HepG2 (cell line): Measurements from ENCODE around the gene PRKRIP1. TPM values are rescaled to one million over a fixed set of nuclear protein-coding genes. Genes with fewer than 3 reads are reported as not detected.

ENCODE experiments used
- ATAC-seq: fragments of 200-7000 bp; cut with Tn5 transposase; 3 replicates; pipeline ENCODE4 v1.9.1; 2020; ENCODE audit warnings: mild to moderate bottlenecking, moderate library complexity
- BruUV-seq: library from RNA; stranded (reverse); fragments of 400-500 nt; replicated peaks from 2 replicates; lab custom pipeline; 2021; lab: Mats Ljungman, UMichigan
- CTCF ChIA-PET: fragments of 300-600 bp; formaldehyde crosslinking; extraction: SDS; loops from one replicate; lab custom pipeline; 2021; ENCODE audit warnings: low total read pairs, inconsistent platforms, low intra/inter-chr PET ratio; lab: Yijun Ruan, JAX
- POLR2A ChIA-PET: fragments of 350-600 bp; sonication (Branson Sonifier 250); formaldehyde crosslinking; loops from one replicate; lab custom pipeline; 2020; ENCODE audit warnings: antibody characterized with exemption, inconsistent platforms; lab: Yijun Ruan, JAX
- DNase-seq: peaks from one replicate; pipeline ENCODE4 v3.0.0-alpha.2; 2015; ENCODE audit warnings: low spot score
- FAIRE-seq: peaks from 3 replicates; lab custom pipeline; 2011; peaks lifted over from hg19 to GRCh38; lab: Jason Lieb, UNC
- H2AFZ ChIP-seq: one replicate; pipeline ENCODE4 v1.6.1; 2011; ENCODE audit warnings: low read length, inconsistent platforms
- H3K27ac ChIP-seq: fragments of 300-600 bp; 3 replicates; pipeline ENCODE4 v1.8.0; 2011; ENCODE audit warnings: mixed run types, mild to moderate bottlenecking, mixed read lengths, low read length, inconsistent platforms; ENCODE audit not compliant: insufficient read depth; ENCODE audit errors: extremely low read length
- H3K27me3 ChIP-seq, 2 experiments: fragments of 200-600 bp in 1 of 2; 2 replicates in 1 of 2; 3 replicates in 1 of 2; pipeline versions ENCODE4 v1.6.0 to v1.8.0; 2011; ENCODE audit warnings: low read length in 2 of 2, mild to moderate bottlenecking in 2 of 2, moderate library complexity in 2 of 2, inconsistent platforms in 1 of 2; ENCODE audit not compliant: insufficient read depth in 2 of 2, control insufficient read depth in 1 of 2
- H3K36me3 ChIP-seq, 2 experiments: fragments of 200-600 bp in 1 of 2; replicated peaks in 1 of 2; 2 replicates in 1 of 2; 3 replicates in 1 of 2; pipeline versions ENCODE4 v1.5.1 to v1.8.0; 2011; ENCODE audit warnings: low read length in 2 of 2, inconsistent platforms in 1 of 2; ENCODE audit not compliant: insufficient read depth in 2 of 2, control insufficient read depth in 1 of 2
- H3K4me1 ChIP-seq: 2 replicates; pipeline ENCODE4 v1.5.1; 2012; ENCODE audit warnings: low read length, inconsistent platforms; ENCODE audit not compliant: insufficient read depth
- H3K4me2 ChIP-seq: 2 replicates; pipeline ENCODE4 v1.6.0; 2011; ENCODE audit warnings: low read depth, low read length, inconsistent platforms
- H3K4me3 ChIP-seq, 3 experiments: fragments of 200-600 bp in 1 of 3; sonication (generic), shearing (Covaris generic) in 1 of 3; replicated peaks in 1 of 3; 2 replicates each; pipeline ENCODE4 v1.5.1; 2011 to 2016; ENCODE audit warnings: low read length in 3 of 3, inconsistent platforms in 2 of 3, low read depth in 2 of 3, mild to moderate bottlenecking in 2 of 3, control low read depth in 1 of 3, mixed read lengths in 1 of 3; ENCODE audit not compliant: insufficient read depth in 1 of 3
- H3K79me2 ChIP-seq: one replicate; pipeline ENCODE4 v1.6.1; 2011; ENCODE audit warnings: low read length, inconsistent platforms; ENCODE audit not compliant: insufficient read depth
- H3K9ac ChIP-seq: 2 replicates; pipeline ENCODE4 v1.6.0; 2011; ENCODE audit warnings: mild to moderate bottlenecking, low read depth, low read length, inconsistent platforms; ENCODE audit not compliant: insufficient read depth
- H3K9me3 ChIP-seq: 2 replicates; pipeline ENCODE4 v1.5.1; 2012; ENCODE audit warnings: mild to moderate bottlenecking, low read length
- H4K20me1 ChIP-seq: 2 replicates; pipeline ENCODE4 v1.6.0; 2011; ENCODE audit warnings: inconsistent platforms, mild to moderate bottlenecking, low read length, moderate library complexity; ENCODE audit not compliant: insufficient read depth
- BCL6 ChIP-seq: IDR thresholded peaks from 2 replicates; pipeline ENCODE4 v1.6.1; 2016; ENCODE audit warnings: missing genetic modification reagents, missing compliant biosample characterization
- DNMT3B ChIP-seq: conservative IDR thresholded peaks from 2 replicates; pipeline ENCODE4 v1.6.1; 2016; ENCODE audit warnings: missing biosample characterization, control low read depth
- DPF2 ChIP-seq: sonication (generic); formaldehyde crosslinking; IDR thresholded peaks from 2 replicates; pipeline ENCODE4 v1.4.0; 2020; ENCODE audit warnings: mild to moderate bottlenecking, low read depth, missing genetic modification reagents, borderline replicate concordance
- FOSL1 ChIP-seq: sonication (generic); formaldehyde crosslinking; IDR thresholded peaks from 2 replicates; pipeline ENCODE4 v1.9.0; 2021; ENCODE audit warnings: missing genetic modification reagents, borderline replicate concordance
- KMT2B ChIP-seq: IDR thresholded peaks from 2 replicates; pipeline ENCODE4 v1.6.1; 2016; ENCODE audit warnings: missing genetic modification reagents, missing compliant biosample characterization
- RBM22 ChIP-seq: fragments of 200-400 bp; formaldehyde crosslinking; optimal IDR thresholded peaks from 2 replicates; pipeline ENCODE3; 2017; ENCODE audit warnings: mild to moderate bottlenecking, low read length, moderate library complexity
- TAF1 ChIP-seq: sonication (generic); formaldehyde crosslinking; IDR thresholded peaks from 2 replicates; pipeline ENCODE4 v1.4.0; 2020; ENCODE audit warnings: missing genetic modification reagents
- ZBTB3 ChIP-seq: sonication (generic); formaldehyde crosslinking; IDR thresholded peaks from 2 replicates; pipeline ENCODE4 v1.4.0; 2020; ENCODE audit warnings: low read depth, mild to moderate bottlenecking, moderate library complexity, missing genetic modification reagents, borderline replicate concordance
- ZFP90 ChIP-seq: sonication (generic); formaldehyde crosslinking; IDR thresholded peaks from 2 replicates; pipeline ENCODE4 v1.8.0; 2022; ENCODE audit warnings: missing genetic modification reagents, mild to moderate bottlenecking, inconsistent platforms, borderline replicate concordance
- ZNF383 ChIP-seq: sonication (generic); formaldehyde crosslinking; IDR thresholded peaks from 2 replicates; pipeline ENCODE4 v1.4.0; 2020; ENCODE audit warnings: missing genetic modification reagents, mild to moderate bottlenecking, borderline replicate concordance
- ZNF557 ChIP-seq: sonication (generic); formaldehyde crosslinking; IDR thresholded peaks from 2 replicates; pipeline ENCODE4 v1.4.0; 2020; ENCODE audit warnings: missing genetic modification reagents
- WGBS: methylation state at CpG from one replicate; pipeline ENCODE4 v1.1.6; 2017; ENCODE audit warnings: low lambda C conversion rate; 5-methylcytosine and 5-hydroxymethylcytosine counted together
- in situ Hi-C: cut with HindIII; loops from 2 replicates; pipeline ENCODE4 v1.10.0; 2017; ENCODE audit warnings: low pct_unique_long_range_greater_than_20kb; ENCODE audit not compliant: extremely low pct_ligation_motif_present
- intact Hi-C: fragments of 100-400 bp; cut with micrococcal nuclease; formaldehyde crosslinking; loops from one replicate; pipeline ENCODE4 v1.10.0; 2022; ENCODE audit not compliant: unreplicated experiment
- polyA plus RNA-seq, 8 experiments: library from polyadenylated mRNA; depleted of rRNA in 3 of 8; stranded (reverse) in 7 of 8; unstranded in 1 of 8; fragments of >200 nt; fragmentation: Illumina TruSeq in 4 of 8; extraction: Trizol in 4 of 8; gene quantifications; 2 replicates each; pipeline versions ENCODE4 v1.2.1 to v1.2.3, GENCODE V29; 2011 to 2016; ENCODE audit warnings: low read depth in 4 of 8, missing spikeins in 1 of 8, mixed read lengths in 1 of 8; ENCODE audit not compliant: insufficient read depth in 1 of 8
- total RNA-seq, 5 experiments: library from RNA; depleted of rRNA; stranded (reverse); fragments of >200 nt; fragmentation: Illumina TruSeq; extraction: Trizol; gene quantifications; 2 replicates each; pipeline ENCODE4 v1.2.3, GENCODE V29; 2016; ENCODE audit warnings: low read depth in 1 of 5
- TF ChIP-seq, protein P1 (sequence below): IDR thresholded peaks from 2 replicates; pipeline ENCODE4 v1.6.1; 2012; ENCODE audit warnings: inconsistent platforms
- TF ChIP-seq, protein P2 (sequence below): IDR thresholded peaks from 2 replicates; pipeline ENCODE4 v1.6.1; 2012; ENCODE audit warnings: low read length, improper control_type of control experiment
- TF ChIP-seq, protein P3 (sequence below): sonication (generic); formaldehyde crosslinking; conservative IDR thresholded peaks from 2 replicates; pipeline ENCODE4 v1.8.1; 2023; ENCODE audit warnings: missing genetic modification reagents
- TF ChIP-seq, protein P4 (sequence below): sonication (generic); formaldehyde crosslinking; IDR thresholded peaks from 2 replicates; pipeline ENCODE4 v1.9.0; 2021; ENCODE audit warnings: missing genetic modification reagents, mild to moderate bottlenecking, borderline replicate concordance

Gene PRKRIP1
- total and polyA plus RNA-seq, 2 of the 13 experiments (the other 11 are each of a cell fraction or from before 2014, with no cell fraction given) = 13.2 to 16.8 TPM

DNA sequence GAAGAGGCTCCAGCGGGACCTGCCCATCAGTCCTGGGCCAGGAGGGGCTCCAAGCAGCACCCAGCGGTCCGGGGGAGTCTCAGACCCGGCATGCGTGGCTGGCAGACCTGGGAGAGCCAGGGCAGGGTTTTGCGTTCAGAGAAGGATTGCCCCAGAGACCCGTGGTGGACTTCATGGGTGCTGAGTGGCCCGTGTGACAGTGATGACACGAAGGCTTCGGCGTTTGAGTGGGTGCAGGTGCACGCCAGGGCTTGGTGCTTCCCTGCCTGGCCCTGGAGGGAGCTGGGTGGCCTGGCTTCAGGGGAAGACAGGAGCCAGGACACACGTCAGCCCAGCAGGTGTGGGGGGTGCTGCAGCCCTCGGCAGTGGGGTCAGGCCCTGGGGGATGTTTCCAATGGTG lies 51.1 kb downstream of the PRKRIP1 start:
- TF ChIP-seq KMT2B (CRISPR knock-in tag) (no peak), BCL6 (no peak), ZNF557 (CRISPR knock-in tag) (no peak), RBM22 (no peak), TAF1 (CRISPR knock-in tag) (no peak), ZNF383 (CRISPR knock-in tag) (no peak), DNMT3B (CRISPR knock-in tag) (no peak), ZBTB3 (no peak), FOSL1 (CRISPR knock-in tag) (no peak), DPF2 (CRISPR knock-in tag) (no peak), ZFP90 (CRISPR knock-in tag) (no peak)
- TF ChIP-seq, protein P1, sequence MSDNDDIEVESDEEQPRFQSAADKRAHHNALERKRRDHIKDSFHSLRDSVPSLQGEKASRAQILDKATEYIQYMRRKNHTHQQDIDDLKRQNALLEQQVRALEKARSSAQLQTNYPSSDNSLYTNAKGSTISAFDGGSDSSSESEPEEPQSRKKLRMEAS = no peak
- TF ChIP-seq, protein P2, sequence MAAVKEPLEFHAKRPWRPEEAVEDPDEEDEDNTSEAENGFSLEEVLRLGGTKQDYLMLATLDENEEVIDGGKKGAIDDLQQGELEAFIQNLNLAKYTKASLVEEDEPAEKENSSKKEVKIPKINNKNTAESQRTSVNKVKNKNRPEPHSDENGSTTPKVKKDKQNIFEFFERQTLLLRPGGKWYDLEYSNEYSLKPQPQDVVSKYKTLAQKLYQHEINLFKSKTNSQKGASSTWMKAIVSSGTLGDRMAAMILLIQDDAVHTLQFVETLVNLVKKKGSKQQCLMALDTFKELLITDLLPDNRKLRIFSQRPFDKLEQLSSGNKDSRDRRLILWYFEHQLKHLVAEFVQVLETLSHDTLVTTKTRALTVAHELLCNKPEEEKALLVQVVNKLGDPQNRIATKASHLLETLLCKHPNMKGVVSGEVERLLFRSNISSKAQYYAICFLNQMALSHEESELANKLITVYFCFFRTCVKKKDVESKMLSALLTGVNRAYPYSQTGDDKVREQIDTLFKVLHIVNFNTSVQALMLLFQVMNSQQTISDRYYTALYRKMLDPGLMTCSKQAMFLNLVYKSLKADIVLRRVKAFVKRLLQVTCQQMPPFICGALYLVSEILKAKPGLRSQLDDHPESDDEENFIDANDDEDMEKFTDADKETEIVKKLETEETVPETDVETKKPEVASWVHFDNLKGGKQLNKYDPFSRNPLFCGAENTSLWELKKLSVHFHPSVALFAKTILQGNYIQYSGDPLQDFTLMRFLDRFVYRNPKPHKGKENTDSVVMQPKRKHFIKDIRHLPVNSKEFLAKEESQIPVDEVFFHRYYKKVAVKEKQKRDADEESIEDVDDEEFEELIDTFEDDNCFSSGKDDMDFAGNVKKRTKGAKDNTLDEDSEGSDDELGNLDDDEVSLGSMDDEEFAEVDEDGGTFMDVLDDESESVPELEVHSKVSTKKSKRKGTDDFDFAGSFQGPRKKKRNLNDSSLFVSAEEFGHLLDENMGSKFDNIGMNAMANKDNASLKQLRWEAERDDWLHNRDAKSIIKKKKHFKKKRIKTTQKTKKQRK = no peak
- TF ChIP-seq, protein P3, sequence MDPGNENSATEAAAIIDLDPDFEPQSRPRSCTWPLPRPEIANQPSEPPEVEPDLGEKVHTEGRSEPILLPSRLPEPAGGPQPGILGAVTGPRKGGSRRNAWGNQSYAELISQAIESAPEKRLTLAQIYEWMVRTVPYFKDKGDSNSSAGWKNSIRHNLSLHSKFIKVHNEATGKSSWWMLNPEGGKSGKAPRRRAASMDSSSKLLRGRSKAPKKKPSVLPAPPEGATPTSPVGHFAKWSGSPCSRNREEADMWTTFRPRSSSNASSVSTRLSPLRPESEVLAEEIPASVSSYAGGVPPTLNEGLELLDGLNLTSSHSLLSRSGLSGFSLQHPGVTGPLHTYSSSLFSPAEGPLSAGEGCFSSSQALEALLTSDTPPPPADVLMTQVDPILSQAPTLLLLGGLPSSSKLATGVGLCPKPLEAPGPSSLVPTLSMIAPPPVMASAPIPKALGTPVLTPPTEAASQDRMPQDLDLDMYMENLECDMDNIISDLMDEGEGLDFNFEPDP (CRISPR knock-in tag) = no peak
- TF ChIP-seq, protein P4, sequence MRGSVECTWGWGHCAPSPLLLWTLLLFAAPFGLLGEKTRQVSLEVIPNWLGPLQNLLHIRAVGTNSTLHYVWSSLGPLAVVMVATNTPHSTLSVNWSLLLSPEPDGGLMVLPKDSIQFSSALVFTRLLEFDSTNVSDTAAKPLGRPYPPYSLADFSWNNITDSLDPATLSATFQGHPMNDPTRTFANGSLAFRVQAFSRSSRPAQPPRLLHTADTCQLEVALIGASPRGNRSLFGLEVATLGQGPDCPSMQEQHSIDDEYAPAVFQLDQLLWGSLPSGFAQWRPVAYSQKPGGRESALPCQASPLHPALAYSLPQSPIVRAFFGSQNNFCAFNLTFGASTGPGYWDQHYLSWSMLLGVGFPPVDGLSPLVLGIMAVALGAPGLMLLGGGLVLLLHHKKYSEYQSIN = no peak
- POLR2A ChIA-PET = no interaction called here
- FAIRE-seq (no peak), DNase-seq (no peak), ATAC-seq (no peak)
- Histone ChIP-seq H3K79me2 (no peaks in the 10 kb centered on the region), H3K9ac (no peak overlapping the region), H3K4me1 (peaks cover 16% of the 10 kb centered on the region), H3K4me2 (no peak overlapping the region), H2AFZ (no peak overlapping the region), H3K27ac (no peak overlapping the region), H3K36me3 (no peaks in the 10 kb centered on the region), H3K27me3 (no peaks in the 10 kb centered on the region), H4K20me1 (no peaks in the 10 kb centered on the region), H3K9me3 (no peaks in the 10 kb centered on the region), H3K4me3 (no peak overlapping the region)
- intact Hi-C loops (no loop called here), in situ Hi-C loops (no loop called here)
- BruUV-seq = no TSS peak
- CTCF ChIA-PET = no interaction called here
- 94% methylated on average over 9 of the region's 14 CpGs for WGBS
